ENCODE measurements around the gene SOX1. TPM values are rescaled to one million over a fixed set of nuclear protein-coding genes. Genes with fewer than 3 reads are reported as not detected.
A peak's percentile ranks its signal among the peaks of the same experiment; 100 is the strongest.

Gene SOX1
- polyA plus RNA-seq, 3 donors = not detected

DNA sequence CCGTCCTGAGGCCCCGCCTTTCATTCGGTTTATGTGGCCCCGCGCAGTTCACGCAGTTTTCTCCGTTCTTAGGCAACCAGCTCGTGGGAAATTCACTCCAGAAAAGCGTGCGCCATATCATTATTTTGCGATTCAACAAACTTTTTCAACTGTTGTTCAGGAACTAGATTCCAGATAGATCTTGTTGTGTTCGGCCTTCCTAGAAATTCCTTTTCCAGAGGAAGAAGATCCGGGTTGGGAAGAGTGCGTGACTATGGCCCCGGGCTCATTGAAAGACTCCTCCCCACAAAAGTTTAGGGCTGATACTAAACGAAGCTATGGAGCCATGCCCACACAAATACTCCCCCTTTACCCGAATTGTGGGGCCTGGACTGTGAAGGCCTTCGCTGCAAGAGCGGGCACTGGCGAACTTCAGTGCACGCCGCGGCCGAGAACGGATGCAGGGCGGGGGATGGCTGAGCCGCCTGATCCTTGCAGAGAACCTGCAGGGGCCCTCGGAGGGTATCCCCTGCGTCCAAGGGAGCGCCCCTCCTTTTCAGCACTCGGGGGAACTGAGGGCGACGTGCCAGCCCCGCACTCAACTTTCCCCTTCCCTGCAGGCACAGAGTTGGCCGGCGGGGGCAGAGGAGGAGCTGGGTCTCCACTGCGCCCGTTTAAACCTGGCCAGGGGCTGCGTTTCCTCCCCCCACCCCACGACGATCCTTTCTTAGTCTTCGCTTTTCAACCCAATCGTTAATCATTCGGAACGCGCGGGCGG is 904 bp upstream of the SOX1 start:
- H3K27me3 Mint-ChIP-seq (ENCODE audit: low read depth in 3 of 3) = peaks cover 76 to 87% (median 79%) of the 10 kb centered on the region in 3 donors
- H3K79me2 ChIP-seq (ENCODE audit: insufficient read depth, low read length) = no peaks in the 10 kb centered on the region
- H3K36me3 Mint-ChIP-seq = peaks cover 0 to 4% of the 10 kb centered on the region in 2 donors
- no peaks in the 10 kb centered on the region for H4K20me1 ChIP-seq (ENCODE audit: insufficient read depth, low read length)
- H3K4me1 ChIP-seq (ENCODE audit: control insufficient read depth in 1 of 2, insufficient read depth in 2 of 2, low read length in 2 of 2) = no peaks in the 10 kb centered on the region
- no peak overlapping the region for H3K4me3 ChIP-seq (replicated peaks in 1 of 3; ENCODE audit: low read depth in 2 of 3, low read length in 3 of 3)
- H3K36me3 ChIP-seq (replicated peaks in 1 of 2; ENCODE audit: control insufficient read depth in 1 of 2, insufficient read depth in 2 of 2, low read length in 2 of 2) = no peaks in the 10 kb centered on the region
- WGBS (ENCODE audit: insufficient coverage) = 3% methylated on average over 39 of the region's 48 CpGs
- H3K4me2 ChIP-seq (replicated peaks; ENCODE audit: extremely low read depth, low read length, poor library complexity, severe bottlenecking) = peak overlapping the region; percentile 22
- intact Hi-C loops (cut with micrococcal nuclease) = no loop called here
- H2AFZ ChIP-seq (ENCODE audit: insufficient read depth, low read depth, low read length, poor library complexity, severe bottlenecking) = no peak overlapping the region
- no peak overlapping the region for H3K27ac ChIP-seq (ENCODE audit: low read depth in 1 of 2, low read length in 2 of 2)
- peaks cover 0 to 59% of the 10 kb centered on the region in 2 donors for H3K9me3 ChIP-seq (replicated peaks in 1 of 2; ENCODE audit: control insufficient read depth in 1 of 2, insufficient read depth in 1 of 2, low read length in 2 of 2)
- DNase-seq = no peak
- H3K9ac ChIP-seq (ENCODE audit: insufficient read depth, low read length, poor library complexity, severe bottlenecking) = no peak overlapping the region
- no peak overlapping the region for H3K27ac Mint-ChIP-seq
- peaks cover 65 to 78% of the 10 kb centered on the region in 2 donors for H3K27me3 ChIP-seq (ENCODE audit: control insufficient read depth in 2 of 2, insufficient read depth in 2 of 2, low read length in 2 of 2)
- H3K4me3 Mint-ChIP-seq = peak overlapping the region in 1 of 2 donors; percentile 83
- peaks cover 3% of the 10 kb centered on the region for H3K4me1 Mint-ChIP-seq
- no peak for TF ChIP-seq CTCF (IDR thresholded peaks at IDR 0.05)
- peaks cover 0 to 31% (median 13%) of the 10 kb centered on the region in 7 donors for H3K9me3 Mint-ChIP-seq

GRCh38 chr13:112066624-112067004 is 335 bp upstream of the SOX1 start:
- Histone ChIP-seq H3K4me1 (ENCODE audit: control insufficient read depth in 1 of 2, insufficient read depth in 2 of 2, low read length in 2 of 2) (no peaks in the 10 kb centered on the region), H3K4me2 (replicated peaks; ENCODE audit: extremely low read depth, low read length, poor library complexity, severe bottlenecking) (peak overlapping the region; percentile 22), H3K4me3 (replicated peaks in 1 of 3; ENCODE audit: low read depth in 2 of 3, low read length in 3 of 3) (no peak overlapping the region), H2AFZ (ENCODE audit: insufficient read depth, low read depth, low read length, poor library complexity, severe bottlenecking) (no peak overlapping the region), H3K27me3 (ENCODE audit: control insufficient read depth in 2 of 2, insufficient read depth in 2 of 2, low read length in 2 of 2) (peaks cover 66 to 78% of the 10 kb centered on the region in 2 donors), H3K9ac (ENCODE audit: insufficient read depth, low read length, poor library complexity, severe bottlenecking) (no peak overlapping the region), H4K20me1 (ENCODE audit: insufficient read depth, low read length) (no peaks in the 10 kb centered on the region), H3K9me3 (replicated peaks in 1 of 2; ENCODE audit: control insufficient read depth in 1 of 2, insufficient read depth in 1 of 2, low read length in 2 of 2) (peaks cover 0 to 62% of the 10 kb centered on the region in 2 donors), H3K27ac (ENCODE audit: low read depth in 1 of 2, low read length in 2 of 2) (no peak overlapping the region), H3K36me3 (replicated peaks in 1 of 2; ENCODE audit: control insufficient read depth in 1 of 2, insufficient read depth in 2 of 2, low read length in 2 of 2) (no peaks in the 10 kb centered on the region), H3K79me2 (ENCODE audit: insufficient read depth, low read length) (no peaks in the 10 kb centered on the region)
- under 1% methylated on average over 56 of the region's 56 CpGs for WGBS (ENCODE audit: insufficient coverage)
- peaks cover 0 to 32% (median 15%) of the 10 kb centered on the region in 7 donors for H3K9me3 Mint-ChIP-seq
- peaks cover under 1 to 4% of the 10 kb centered on the region in 2 donors for H3K36me3 Mint-ChIP-seq
- peaks cover 76 to 87% (median 79%) of the 10 kb centered on the region in 3 donors for H3K27me3 Mint-ChIP-seq (ENCODE audit: low read depth in 3 of 3)
- no peak for TF ChIP-seq CTCF (IDR thresholded peaks at IDR 0.05)
- H3K27ac Mint-ChIP-seq = no peak overlapping the region
- peaks cover 3% of the 10 kb centered on the region for H3K4me1 Mint-ChIP-seq
- H3K4me3 Mint-ChIP-seq = no peak overlapping the region
- intact Hi-C loops (cut with micrococcal nuclease) = no loop called here
- no peak for DNase-seq
